Testis (tissue), 3 donors: ENCODE data around the gene JUP. TPM values are rescaled to one million over a fixed set of nuclear protein-coding genes. Genes with fewer than 3 reads are reported as not detected.

Source experiments
- DNase-seq: peaks from one replicate; pipeline ENCODE4 v3.0.0-alpha.2; 2019
- H3K27ac ChIP-seq, 2 donors: fragments of 200-600 bp; sonication (generic); one replicate each; pipeline ENCODE4 v1.5.1; 2019
- H3K27me3 ChIP-seq: fragments of 200-600 bp; sonication (generic); one replicate; pipeline ENCODE4 v1.5.1; 2019
- H3K36me3 ChIP-seq: fragments of 200-600 bp; sonication (generic); one replicate; pipeline ENCODE4 v1.5.1; 2017; ENCODE audit warnings: low read depth; ENCODE audit errors: missing control alignments
- H3K4me1 ChIP-seq: fragments of 200-600 bp; sonication (generic); one replicate; pipeline ENCODE4 v1.5.1; 2019
- H3K4me3 ChIP-seq, 2 donors: fragments of 200-600 bp; sonication (generic); one replicate each; pipeline ENCODE4 v1.5.1; 2017 to 2019
- H3K9me3 ChIP-seq: fragments of 200-600 bp; sonication (generic); one replicate; pipeline ENCODE4 v1.5.1; 2017
- POLR2A ChIP-seq: fragments of 450-650 bp; IDR thresholded peaks from one replicate; pipeline ENCODE4 v1.6.1; 2017; ENCODE audit warnings: antibody characterized with exemption, mild to moderate bottlenecking, moderate library complexity
- WGBS, 2 donors: methylation state at CpG; one replicate each; pipeline ENCODE4 v1.1.5; 2018; 5-methylcytosine and 5-hydroxymethylcytosine counted together
- intact Hi-C: fragments of 100-400 bp; cut with DNase I; formaldehyde crosslinking; loops from one replicate; pipeline ENCODE4 v1.15.1; 2023; ENCODE audit warnings: low total_unique reads
- polyA plus RNA-seq: library from polyadenylated mRNA; stranded (reverse); fragments of 350-450 nt; fragmentation: Illumina TruSeq; extraction: RNeasy Lipid Tissue Mini Kit (QIAGEN cat#74804); gene quantifications from one replicate; pipeline ENCODE4 v1.2.3, GENCODE V29; 2014; ENCODE audit warnings: low read depth, low replicate concordance; ENCODE audit not compliant: insufficient read depth
- total RNA-seq, 2 donors: library from RNA; depleted of rRNA; stranded (reverse); fragments of >200 nt; gene quantifications; one replicate each; pipeline ENCODE4 v1.2.3, GENCODE V29; 2016
- TF ChIP-seq, protein P1 (sequence below), 3 experiments: fragments of 450-650 bp in 2 of 3; fragments of 200-600 bp in 1 of 3; sonication (generic) in 1 of 3; IDR thresholded peaks; one replicate each; pipeline ENCODE4 v1.5.1; 2016 to 2019; ENCODE audit warnings: antibody characterized with exemption in 3 of 3, mild to moderate bottlenecking in 2 of 3, moderate library complexity in 1 of 3

JUP gene
- total and polyA plus RNA-seq, 3 donors from 2014 or later = 22.5 to 38.9 (median 36.8) TPM

DNA sequence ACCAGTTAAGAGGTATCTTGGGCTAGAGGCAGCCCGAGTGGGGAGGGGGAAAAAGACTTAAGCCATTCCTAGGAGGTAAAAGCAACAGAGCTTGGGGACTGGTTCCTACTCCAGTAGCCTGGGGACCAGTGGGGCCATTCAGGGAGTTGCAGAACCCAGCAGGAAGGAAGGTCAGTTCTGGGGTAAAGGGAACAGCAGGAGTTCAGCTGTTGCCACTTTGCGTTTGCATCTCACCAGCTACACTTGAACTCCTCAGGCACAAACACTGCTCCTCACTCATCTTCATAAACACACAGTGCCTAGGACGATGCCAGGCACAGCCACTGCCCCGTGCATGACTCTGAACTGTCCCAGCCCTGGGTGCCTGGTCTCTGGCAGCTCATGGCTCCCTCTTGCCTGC lies 56.0 kb downstream of the JUP start:
- intact Hi-C loops = loop anchor here (10.0 kb wide), 1 partner anchor 64 kb away; no protein-coding TSS in a partner anchor
- 72% methylated on average over 4 of the region's 4 CpGs for WGBS, 2 donors
- DNase-seq = no peak
- H3K9me3 ChIP-seq = no peaks in the 10 kb centered on the region
- H3K36me3 ChIP-seq = no peaks in the 10 kb centered on the region
- no peak overlapping the region for H3K4me3 ChIP-seq
- H3K4me1 ChIP-seq = peaks cover 16% of the 10 kb centered on the region
- H3K27me3 ChIP-seq = no peaks in the 10 kb centered on the region
- no peak overlapping the region for H3K27ac ChIP-seq
- TF ChIP-seq, protein P1, sequence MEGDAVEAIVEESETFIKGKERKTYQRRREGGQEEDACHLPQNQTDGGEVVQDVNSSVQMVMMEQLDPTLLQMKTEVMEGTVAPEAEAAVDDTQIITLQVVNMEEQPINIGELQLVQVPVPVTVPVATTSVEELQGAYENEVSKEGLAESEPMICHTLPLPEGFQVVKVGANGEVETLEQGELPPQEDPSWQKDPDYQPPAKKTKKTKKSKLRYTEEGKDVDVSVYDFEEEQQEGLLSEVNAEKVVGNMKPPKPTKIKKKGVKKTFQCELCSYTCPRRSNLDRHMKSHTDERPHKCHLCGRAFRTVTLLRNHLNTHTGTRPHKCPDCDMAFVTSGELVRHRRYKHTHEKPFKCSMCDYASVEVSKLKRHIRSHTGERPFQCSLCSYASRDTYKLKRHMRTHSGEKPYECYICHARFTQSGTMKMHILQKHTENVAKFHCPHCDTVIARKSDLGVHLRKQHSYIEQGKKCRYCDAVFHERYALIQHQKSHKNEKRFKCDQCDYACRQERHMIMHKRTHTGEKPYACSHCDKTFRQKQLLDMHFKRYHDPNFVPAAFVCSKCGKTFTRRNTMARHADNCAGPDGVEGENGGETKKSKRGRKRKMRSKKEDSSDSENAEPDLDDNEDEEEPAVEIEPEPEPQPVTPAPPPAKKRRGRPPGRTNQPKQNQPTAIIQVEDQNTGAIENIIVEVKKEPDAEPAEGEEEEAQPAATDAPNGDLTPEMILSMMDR (IDR thresholded peaks at IDR 0.05) = no peak
- TF ChIP-seq POLR2A = no peak

GRCh38 chr17:41728056-41728455 lies 58.5 kb downstream of the JUP start:
- DNase-seq = no peak
- H3K9me3 ChIP-seq = no peaks in the 10 kb centered on the region
- intact Hi-C loops = no loop called here
- H3K4me3 ChIP-seq = no peak overlapping the region
- no peak overlapping the region for H3K27ac ChIP-seq
- no peaks in the 10 kb centered on the region for H3K27me3 ChIP-seq
- H3K36me3 ChIP-seq = no peaks in the 10 kb centered on the region
- 50 to 96% methylated on average over 2 to 12 of the region's 12 CpGs for WGBS, 2 donors
- H3K4me1 ChIP-seq = no peaks in the 10 kb centered on the region
- TF ChIP-seq, protein P1 (IDR thresholded peaks at IDR 0.05) = no peak
- TF ChIP-seq POLR2A = no peak

GRCh38 chr17:41725134-41725533 lies 61.4 kb downstream of the JUP start:
- DNase-seq = no peak
- H3K27me3 ChIP-seq = no peaks in the 10 kb centered on the region
- no peaks in the 10 kb centered on the region for H3K36me3 ChIP-seq
- 87 to 98% methylated on average over 5 of the region's 5 CpGs for WGBS, 2 donors
- no peak overlapping the region for H3K4me3 ChIP-seq
- H3K9me3 ChIP-seq = no peaks in the 10 kb centered on the region
- H3K27ac ChIP-seq = no peak overlapping the region
- no peaks in the 10 kb centered on the region for H3K4me1 ChIP-seq
- intact Hi-C loops = no loop called here
- no peak for TF ChIP-seq POLR2A
- TF ChIP-seq, protein P1 (IDR thresholded peaks at IDR 0.05) = no peak

- Histone ChIP-seq H3K4me1 (no peaks in the 10 kb centered on the region), H3K27me3 (no peaks in the 10 kb centered on the region), H3K36me3 (no peaks in the 10 kb centered on the region), H3K27ac (no peak overlapping the region), H3K9me3 (no peaks in the 10 kb centered on the region), H3K4me3 (no peak overlapping the region)
- 58 to 63% methylated on average over 15 to 16 of the region's 17 CpGs for WGBS, 2 donors
- no peak for TF ChIP-seq POLR2A
- TF ChIP-seq, protein P1 (IDR thresholded peaks at IDR 0.05) = no peak
- no peak for DNase-seq
- intact Hi-C loops = no loop called here
Measured at GRCh38 chr17:41724476-41725050, 61.9 kb downstream of the JUP start.
